ENCODE measurements around the gene EPN1. TPM values are rescaled to one million over a fixed set of nuclear protein-coding genes. Genes with fewer than 3 reads are reported as not detected.

EPN1 gene
- total and polyA plus RNA-seq, 2 of the 13 experiments (the other 11 are each of a cell fraction or from before 2014, with no cell fraction given): 28.9 to 31.7 TPM

- TF ChIP-seq ZBTB40 (IDR thresholded peaks at IDR 0.05): no peak
- TF ChIP-seq ZBTB40 (CRISPR knock-in tag; IDR thresholded peaks at IDR 0.05): no peak
- 0 out of 4 replicates have a peak, but pooled peaks of 1 of the 2 experiments have one; percentile 35 for TF ChIP-seq EP300 (IDR thresholded peaks at IDR 0.05; ENCODE audit: low read depth in 2 of 2, low read length in 2 of 2)
- no peak for TF ChIP-seq EP300 (CRISPR knock-in tag; IDR thresholded peaks at IDR 0.05; ENCODE audit: borderline replicate concordance)
- TF ChIP-seq, protein P1, sequence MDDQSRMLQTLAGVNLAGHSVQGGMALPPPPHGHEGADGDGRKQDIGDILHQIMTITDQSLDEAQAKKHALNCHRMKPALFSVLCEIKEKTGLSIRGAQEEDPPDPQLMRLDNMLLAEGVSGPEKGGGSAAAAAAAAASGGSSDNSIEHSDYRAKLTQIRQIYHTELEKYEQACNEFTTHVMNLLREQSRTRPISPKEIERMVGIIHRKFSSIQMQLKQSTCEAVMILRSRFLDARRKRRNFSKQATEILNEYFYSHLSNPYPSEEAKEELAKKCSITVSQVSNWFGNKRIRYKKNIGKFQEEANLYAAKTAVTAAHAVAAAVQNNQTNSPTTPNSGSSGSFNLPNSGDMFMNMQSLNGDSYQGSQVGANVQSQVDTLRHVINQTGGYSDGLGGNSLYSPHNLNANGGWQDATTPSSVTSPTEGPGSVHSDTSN (CRISPR knock-in tag; IDR thresholded peaks at IDR 0.05; ENCODE audit: borderline replicate concordance): no peak
- peak; percentile 18; the same call in 1 of the 2 replicates for TF ChIP-seq ZNF264 (CRISPR knock-in tag; IDR thresholded peaks at IDR 0.05)
- peak; percentile 39; the same call in 1 of the 2 replicates for TF ChIP-seq ZNF772 (CRISPR knock-in tag; IDR thresholded peaks at IDR 0.05)
- peak; percentile 46 for TF ChIP-seq TEAD3 (CRISPR knock-in tag; optimal IDR thresholded peaks at IDR 0.05; ENCODE audit: borderline replicate concordance)
- TF ChIP-seq YEATS2 (CRISPR knock-in tag; IDR thresholded peaks at IDR 0.05; ENCODE audit: borderline replicate concordance): peak; percentile 76
- no peak for TF ChIP-seq ZNF577 (CRISPR knock-in tag; IDR thresholded peaks at IDR 0.05; ENCODE audit: borderline replicate concordance, low read depth)
- peak; percentile 33; the same call in 1 of the 2 replicates for TF ChIP-seq ZNF124 (CRISPR knock-in tag; IDR thresholded peaks at IDR 0.05)
- TF ChIP-seq HCFC1 (IDR thresholded peaks at IDR 0.05; ENCODE audit: low read depth, low read length): peak; percentile 52
- no peak for TF ChIP-seq FOSL1 (CRISPR knock-in tag; IDR thresholded peaks at IDR 0.05; ENCODE audit: borderline replicate concordance)
- TF ChIP-seq, protein P2, sequence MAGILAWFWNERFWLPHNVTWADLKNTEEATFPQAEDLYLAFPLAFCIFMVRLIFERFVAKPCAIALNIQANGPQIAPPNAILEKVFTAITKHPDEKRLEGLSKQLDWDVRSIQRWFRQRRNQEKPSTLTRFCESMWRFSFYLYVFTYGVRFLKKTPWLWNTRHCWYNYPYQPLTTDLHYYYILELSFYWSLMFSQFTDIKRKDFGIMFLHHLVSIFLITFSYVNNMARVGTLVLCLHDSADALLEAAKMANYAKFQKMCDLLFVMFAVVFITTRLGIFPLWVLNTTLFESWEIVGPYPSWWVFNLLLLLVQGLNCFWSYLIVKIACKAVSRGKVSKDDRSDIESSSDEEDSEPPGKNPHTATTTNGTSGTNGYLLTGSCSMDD (CRISPR knock-in tag; IDR thresholded peaks at IDR 0.05): no peak
- peak; percentile 47; the same call in 1 of the 2 replicates for TF ChIP-seq MTA1 (CRISPR knock-in tag; IDR thresholded peaks at IDR 0.05; ENCODE audit: borderline replicate concordance)
- TF ChIP-seq, protein P3, sequence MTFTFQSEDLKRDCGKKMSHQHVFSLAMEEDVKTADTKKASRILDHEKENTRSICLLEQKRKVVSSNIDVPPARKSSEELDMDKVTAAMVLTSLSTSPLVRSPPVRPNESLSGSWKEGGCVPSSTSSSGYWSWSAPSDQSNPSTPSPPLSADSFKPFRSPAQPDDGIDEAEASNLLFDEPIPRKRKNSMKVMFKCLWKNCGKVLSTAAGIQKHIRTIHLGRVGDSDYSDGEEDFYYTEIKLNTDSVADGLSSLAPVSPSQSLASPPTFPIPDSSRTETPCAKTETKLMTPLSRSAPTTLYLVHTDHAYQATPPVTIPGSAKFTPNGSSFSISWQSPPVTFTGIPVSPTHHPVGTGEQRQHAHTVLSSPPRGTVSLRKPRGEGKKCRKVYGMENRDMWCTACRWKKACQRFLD (CRISPR knock-in tag; IDR thresholded peaks at IDR 0.05; ENCODE audit: borderline replicate concordance): no peak
Measured at GRCh38 chr19:55653651-55654322, 21.2 kb upstream of the EPN1 start (continued).
